HPDE6-E6E7 (cell line): ENCODE measurements around the gene CDYL.
"Not testable (repeated sequence)": the region's sequence is repeated elsewhere in the genome, so short reads cannot be mapped to it uniquely, and the experiment has no call there.

Experiments
- DNase-seq: peaks from one replicate; pipeline ENCODE4 v3.0.0; 2011; ENCODE audit warnings: missing footprints; ENCODE audit errors: extremely low spot score

The CDYL gene

DNA sequence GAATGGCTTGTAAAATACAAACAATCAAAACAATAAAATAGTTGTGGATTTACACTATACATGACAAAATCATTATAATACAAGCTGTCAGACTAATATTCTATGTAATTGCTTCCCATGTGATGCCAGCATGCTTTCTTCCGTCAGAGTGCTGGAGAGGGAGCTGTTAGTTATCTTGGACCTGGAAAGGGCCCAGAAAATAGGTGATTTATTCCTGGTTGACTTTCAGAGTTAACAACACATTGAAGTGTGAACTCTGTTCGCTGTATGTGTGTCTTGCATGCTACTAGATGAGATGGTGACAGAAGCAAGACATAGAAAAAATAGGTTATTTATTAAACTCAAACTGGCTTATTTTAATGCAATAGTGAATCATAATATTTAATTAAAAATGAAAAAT, 70.2 kb downstream of the CDYL start:
- no peak for DNase-seq

- DNase-seq, result no peak
These were observed 72.3 kb downstream of the CDYL start for GRCh38 chr6:4848382-4849068.

DNA sequence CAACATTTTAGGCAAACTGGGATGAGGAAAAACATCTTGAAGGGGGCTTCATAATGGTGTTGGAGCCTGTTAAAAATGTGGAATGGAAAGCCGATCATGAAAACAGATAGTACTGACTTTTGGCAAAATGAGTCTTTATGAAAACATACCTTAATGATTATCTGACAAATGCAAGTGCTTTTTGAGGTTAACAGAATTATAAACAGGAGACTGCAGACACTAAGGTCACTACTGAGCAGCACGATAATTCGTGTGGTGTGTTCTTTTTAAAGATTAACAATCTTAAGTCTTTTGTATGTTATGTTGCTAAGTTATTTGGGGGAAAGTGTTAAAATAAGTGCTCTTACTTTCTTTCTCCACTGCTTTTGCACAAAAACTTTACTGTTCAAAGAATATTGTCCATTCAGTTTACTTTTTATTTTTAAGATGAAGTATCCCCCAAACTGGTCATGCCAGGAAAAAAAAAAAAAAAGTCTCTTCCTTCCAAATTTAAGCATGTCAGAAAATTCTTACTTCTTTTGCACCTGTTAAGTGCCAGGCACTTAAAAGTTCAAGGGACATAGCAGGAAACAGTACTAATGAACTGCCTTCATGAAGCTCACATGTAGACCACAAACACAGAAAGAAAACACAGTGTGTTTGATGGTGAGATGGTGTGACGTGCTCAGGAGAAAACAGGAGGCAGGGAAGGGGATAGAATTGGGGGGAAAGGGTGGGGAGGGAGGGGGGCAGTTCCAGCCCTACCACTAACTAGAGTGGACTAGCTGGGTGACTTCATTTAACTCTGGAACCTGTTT, 73.2 kb downstream of the CDYL start:
- no peak for DNase-seq

GRCh38 chr6:4851035-4851434, 74.8 kb downstream of the CDYL start:
- no peak for DNase-seq

GRCh38 chr6:4852186-4852585, 76.0 kb downstream of the CDYL start:
- DNase-seq, result not testable (repeated sequence)

GRCh38 chr6:4852938-4853337, 76.7 kb downstream of the CDYL start:
- DNase-seq, result no peak

DNA sequence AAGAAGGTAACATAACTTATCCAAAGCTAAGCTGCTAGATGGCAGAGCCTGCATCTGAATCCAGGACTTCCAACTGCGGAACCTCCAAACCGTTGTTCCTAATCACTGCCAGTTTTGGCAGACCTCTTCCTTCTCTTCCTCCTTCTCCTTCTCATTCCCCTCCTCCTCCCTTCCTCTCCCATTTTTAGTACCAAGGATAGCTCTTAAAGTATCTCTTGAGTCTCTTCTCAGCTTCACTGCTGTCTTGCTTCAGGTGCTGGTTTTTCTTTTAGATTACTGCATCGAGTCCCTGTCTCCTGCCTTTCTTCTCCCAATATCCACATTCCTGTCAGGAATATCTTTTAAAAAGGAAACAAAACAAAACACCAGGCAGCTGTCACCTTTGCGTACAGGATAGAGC, 77.1 kb downstream of the CDYL start:
- DNase-seq, result no peak

DNA sequence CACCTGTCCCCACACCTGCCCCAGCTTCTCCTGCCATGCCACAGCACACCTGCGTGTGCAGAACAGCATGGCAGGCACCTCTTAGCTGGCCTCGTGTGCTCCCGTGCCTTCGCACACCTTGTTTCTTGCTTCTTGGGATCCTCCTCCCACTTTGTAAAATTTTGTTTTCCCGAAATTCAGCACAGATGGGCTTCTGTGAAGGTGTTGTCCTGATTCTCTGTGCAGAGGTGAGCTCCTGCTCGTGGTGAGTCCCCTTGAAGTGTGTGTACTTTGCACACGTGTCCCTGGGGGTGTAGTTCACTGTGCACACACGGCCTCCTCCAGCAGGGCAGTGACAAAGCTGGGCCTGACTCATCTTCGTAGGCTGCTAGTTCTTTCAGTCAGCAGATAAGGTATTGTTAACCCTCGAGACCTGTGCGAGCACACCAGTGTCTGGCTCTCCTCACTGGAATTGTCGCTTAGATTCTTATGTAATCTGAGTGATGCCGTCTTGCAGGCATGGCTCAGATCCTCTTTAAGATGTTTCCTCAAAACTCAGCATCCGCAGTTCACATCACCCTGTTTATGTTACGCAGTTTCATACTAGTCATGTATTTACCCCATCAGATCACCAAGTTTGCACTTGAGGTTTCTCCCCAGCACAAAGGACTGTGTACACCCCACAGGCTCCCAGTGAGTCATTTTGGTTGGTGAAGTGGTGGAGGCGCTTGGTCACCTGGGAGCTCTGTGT, 77.7 kb downstream of the CDYL start:
- no peak for DNase-seq

- DNase-seq, result no peak
These were observed 80.6 kb downstream of the CDYL start for GRCh38 chr6:4856785-4857184.

DNA sequence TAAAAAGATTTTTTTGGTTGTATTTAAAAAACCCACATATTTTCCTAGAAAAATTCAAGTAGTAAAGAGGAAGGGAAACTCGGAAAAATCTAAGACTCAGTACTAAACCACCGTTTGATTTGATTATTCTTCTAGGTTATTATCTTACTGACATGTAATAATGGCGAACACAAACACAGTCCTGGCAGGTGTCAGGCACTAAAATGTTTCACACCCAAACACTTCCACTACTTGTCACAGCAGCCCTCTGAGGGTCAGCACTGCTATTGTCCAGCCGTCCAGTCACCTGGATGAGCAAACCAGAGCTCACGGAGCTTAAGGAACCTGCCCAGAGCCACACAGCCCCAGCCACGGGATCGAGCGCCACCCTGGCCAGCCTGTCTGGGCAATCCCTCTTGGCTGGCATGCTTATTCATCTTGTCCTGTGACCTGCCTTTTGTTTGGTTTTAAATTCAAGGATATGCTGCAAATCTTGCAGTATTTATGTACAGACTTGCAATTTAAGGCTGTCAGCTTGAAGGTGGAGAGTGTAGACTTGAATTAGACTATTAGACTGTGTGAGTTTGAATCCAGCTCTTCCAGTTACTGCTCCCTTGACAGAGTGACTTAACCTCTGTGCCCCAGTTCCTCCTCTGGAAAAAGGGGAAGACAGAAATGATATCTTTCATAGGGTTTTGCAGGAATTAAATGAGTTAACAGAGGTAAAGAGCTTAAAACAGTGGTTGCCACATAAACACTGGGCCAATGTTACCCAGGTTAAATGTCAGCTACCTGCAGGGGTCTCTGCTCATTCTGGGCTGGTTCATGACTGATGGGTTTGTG, 82.2 kb downstream of the CDYL start:
- no peak for DNase-seq

GRCh38 chr6:4860387-4860786, 84.2 kb downstream of the CDYL start:
- DNase-seq, result no peak

- DNase-seq, result no peak
These were observed 85.4 kb downstream of the CDYL start for GRCh38 chr6:4861564-4861963.

GRCh38 chr6:4864519-4864918, 88.3 kb downstream of the CDYL start:
- no peak for DNase-seq

DNA sequence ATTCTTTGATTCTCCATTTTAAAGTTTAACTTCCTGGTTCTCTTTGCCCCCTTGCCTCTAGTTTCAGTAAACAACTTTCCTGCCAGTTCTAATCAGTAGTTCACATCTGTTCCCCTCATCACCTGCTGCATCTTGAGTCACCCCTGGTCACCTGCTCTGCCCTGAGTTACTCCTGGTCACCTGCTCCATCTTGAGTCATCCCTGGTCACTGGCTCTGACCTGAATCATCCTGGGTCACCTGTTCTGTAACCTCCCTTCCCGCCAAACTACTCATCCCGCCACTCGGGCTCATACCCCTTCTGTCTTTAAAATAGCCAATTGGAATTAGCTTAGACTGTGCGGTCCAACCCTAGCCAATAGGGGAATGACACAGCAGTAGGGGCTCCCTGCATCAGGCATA, 88.8 kb downstream of the CDYL start:
- not testable (repeated sequence) for DNase-seq

DNA sequence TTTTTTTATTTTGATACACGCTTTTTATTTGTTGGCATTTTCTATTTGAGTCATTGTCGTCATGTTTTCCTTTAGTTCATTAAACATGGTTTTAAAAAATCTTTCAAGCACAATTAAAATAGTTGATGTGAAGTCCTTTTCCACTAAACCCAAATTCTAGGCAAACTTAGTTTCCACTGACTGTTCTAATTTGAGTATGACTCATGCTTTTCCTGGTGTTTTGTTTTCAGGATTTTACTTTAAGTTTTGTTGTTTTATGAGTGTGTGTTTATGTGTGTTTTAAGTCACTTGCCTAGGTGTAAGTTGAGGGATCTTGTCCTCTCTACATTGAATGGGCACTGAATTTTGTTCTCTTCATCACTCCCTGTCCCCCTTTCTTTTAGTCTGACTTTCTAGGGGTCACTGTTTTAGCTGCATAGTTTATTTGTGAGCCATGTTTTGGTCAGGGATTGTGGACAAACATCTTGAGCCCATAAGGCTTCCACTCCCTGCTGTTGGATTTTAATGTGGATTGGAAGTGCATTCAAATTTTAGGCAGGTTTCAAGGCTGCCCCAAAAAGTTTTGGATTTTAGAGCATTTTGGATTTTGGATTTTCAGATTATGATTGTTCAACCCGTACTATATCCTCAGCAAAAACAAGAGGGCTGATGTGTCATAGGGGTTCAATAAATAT, 94.8 kb downstream of the CDYL start:
- DNase-seq, result no peak

DNA sequence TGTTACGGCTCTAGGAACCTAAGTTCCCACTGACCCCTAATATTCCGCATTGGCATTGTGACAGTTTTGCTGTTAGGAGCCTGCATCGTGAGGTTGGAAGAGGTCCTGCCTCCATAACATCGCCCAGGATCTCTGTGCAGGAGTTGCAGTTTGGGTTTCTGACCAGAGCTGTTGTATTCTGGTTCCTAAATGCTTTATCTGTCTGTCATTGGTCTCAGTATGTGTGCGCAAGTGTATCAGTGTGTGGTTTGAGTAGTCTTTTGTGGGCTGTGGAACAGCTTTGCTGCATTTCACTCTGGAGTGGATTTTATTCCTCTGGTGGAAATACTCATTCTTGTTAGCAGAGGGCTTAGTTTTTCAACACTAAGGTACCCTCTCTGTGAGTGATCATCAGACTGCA, 95.6 kb downstream of the CDYL start:
- DNase-seq, result no peak

GRCh38 chr6:4872841-4873240, 96.6 kb downstream of the CDYL start:
- DNase-seq, result no peak

- no peak for DNase-seq
These were observed 97.7 kb downstream of the CDYL start for GRCh38 chr6:4873928-4874327.

DNA sequence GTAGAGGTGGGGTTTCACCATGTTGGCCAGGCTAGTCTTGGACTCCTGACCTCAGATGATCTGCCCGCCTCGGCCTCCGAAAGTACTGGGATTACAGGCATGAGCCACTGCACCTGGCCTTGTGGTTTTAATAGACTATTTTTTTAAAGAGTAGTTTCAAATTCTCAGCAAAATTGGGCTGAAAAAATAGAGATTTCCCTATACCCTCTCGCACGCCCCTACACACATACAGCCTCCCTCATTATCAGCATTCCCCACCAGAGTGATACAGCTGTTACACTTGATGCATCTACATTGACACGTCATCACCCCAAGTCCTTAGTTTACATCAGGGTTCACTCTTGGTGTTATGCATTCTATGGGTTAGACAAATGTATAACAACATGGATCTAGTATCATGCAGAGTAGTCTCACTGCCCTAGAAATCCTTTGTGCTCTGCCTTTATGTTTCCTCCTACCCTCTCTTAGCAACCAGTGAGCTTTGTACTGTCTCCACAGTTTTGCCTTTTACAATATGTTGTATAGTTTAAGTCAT, 103.6 kb downstream of the CDYL start:
- DNase-seq, result no peak

- no peak for DNase-seq
These were observed 104.2 kb downstream of the CDYL start for GRCh38 chr6:4880363-4880762.

DNA sequence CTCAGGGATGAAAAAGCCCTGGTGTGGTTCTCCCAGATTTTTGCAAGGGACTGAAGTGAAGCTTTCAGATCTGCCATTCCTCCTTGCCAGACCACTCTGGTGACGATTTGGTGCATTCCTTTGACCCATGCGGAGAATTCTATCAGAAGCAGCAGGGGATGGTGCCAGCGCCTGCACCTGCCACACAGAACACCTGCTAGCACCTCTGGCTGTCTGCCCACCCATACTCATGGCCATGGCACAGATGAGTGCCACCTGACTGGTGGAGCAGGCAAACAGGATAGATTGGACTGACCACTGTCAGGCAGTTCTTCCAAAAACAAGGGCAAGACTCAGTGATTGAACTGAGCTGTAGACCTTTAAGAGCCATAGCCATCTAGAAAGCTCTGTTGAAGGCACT, 107.1 kb downstream of the CDYL start:
- no peak for DNase-seq
